NCI-H2029 (cell line): ENCODE data around the gene FLOT2.
"Not testable (repeated sequence)": the region's sequence is repeated elsewhere in the genome, so short reads cannot be mapped to it uniquely, and the experiment has no call there.

Experiments
- DNase-seq: peaks from one replicate; lab custom pipeline; 2025; lab: John Stamatoyannopoulos, UW

Gene FLOT2, protein sequence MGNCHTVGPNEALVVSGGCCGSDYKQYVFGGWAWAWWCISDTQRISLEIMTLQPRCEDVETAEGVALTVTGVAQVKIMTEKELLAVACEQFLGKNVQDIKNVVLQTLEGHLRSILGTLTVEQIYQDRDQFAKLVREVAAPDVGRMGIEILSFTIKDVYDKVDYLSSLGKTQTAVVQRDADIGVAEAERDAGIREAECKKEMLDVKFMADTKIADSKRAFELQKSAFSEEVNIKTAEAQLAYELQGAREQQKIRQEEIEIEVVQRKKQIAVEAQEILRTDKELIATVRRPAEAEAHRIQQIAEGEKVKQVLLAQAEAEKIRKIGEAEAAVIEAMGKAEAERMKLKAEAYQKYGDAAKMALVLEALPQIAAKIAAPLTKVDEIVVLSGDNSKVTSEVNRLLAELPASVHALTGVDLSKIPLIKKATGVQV

DNA sequence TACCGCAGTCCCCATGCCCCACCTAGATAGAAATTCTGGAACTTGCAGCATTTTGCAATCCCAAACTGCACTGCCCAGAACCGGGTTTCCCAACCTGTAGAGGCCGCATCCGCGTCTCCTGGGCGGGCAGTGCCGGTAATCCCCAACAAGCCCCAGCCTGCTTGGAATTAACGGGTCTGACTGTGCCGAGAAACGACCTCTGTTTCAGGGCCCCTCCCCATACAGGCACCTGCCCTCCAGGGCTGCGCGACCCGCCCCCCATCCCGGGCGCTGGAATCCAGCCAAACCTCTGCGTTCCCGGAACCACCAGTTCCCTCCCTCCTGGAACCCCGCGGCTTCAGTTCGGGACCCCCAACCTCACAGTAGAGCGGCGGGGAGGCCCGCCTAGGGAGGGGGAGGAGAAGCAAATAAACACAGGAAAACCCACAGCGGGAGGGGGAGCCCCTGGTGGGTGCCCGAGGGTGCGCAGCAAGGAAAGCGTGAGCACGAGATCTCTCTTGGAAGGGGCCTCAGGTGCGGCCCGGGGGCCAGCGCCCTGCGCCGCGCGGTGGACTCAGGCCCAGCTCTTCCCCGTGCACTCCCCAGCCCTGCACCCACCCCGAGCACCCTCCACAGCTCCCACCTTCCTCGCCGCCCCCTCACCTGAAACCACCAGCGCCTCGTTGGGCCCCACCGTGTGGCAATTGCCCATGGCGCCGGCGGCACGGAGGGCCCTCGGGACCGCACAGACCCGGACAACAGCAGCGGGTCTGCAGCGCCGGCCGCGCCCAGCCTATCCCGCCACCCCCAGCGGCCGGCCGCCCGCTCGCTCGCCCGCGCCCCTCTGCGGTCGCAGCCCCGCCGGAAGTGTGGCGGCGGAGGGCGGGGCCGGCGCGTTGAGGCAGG is at the start of gene FLOT2:
Gene FLOT2, minus strand, starts transcription at position 850 of the 885 bp plus-strand sequence. Its CDS starts 159 bp downstream, at position 691.
- DNase-seq: peak; percentile 5

- DNase-seq: no peak
These were observed 48.7 kb upstream of the FLOT2 start for GRCh38 chr17:28946239-28946638.

DNA sequence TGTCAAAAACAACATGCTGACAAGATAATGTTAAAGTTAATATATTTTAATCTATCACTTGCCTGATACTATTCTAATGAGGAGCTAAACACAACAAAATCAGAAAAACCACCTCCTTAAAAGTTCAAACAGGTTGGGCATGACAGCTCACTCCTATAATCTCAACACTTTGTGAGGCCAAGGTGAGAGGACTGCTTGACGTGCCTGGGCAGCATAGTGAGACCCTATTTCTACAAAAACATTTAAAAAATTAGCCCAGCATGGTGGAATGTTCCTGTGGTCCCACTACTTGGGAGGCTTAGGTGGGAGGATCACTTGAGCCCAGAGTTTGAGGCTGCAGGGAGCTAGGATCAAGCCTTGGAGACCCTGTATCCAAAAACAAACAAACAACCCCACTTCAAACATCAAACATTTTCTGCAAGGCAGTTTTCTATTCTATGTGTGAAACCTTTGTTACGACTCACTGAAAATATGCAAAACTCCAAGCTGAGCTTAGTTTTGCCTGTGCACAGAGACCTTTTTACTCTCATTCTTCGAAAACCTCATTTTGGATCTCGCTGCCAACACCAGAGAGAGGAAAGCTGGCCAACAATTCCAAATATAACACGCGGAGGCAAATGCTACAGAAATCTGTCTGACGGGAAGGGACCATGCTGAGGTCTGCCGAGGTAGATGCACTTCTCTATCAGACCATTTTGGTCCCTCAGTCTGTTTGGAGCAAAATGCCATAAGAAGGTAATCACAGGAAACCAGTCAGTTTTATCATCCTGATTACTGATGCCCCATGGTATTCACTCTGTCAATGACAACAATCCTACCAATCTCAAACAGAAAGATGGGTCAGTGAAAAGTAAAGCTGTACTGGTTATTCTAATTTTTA is 47.6 kb upstream of the FLOT2 start:
- DNase-seq: no peak

GRCh38 chr17:28944343-28944742 is 46.8 kb upstream of the FLOT2 start:
- no peak for DNase-seq

- no peak for DNase-seq
These were observed 45.4 kb upstream of the FLOT2 start for GRCh38 chr17:28942925-28943324.

DNA sequence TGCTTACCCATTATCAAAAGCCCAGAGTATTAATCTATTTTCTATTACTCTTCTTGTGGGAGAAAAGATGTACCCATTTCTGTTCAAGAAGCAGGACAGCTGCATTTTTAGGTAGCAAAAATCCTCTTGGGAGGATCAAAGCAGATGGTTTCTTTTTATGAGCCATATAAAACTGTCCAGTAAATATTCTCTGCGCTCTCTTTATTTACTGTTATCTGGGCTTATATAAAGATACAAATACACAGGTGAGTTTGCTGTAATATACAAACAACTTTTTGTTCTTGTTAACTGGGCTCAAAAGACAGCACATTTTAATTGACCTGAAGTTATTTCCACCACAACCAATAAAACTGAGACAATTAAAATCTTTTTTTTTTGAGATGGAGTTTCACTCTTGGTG is 43.7 kb upstream of the FLOT2 start:
- DNase-seq: no peak

DNA sequence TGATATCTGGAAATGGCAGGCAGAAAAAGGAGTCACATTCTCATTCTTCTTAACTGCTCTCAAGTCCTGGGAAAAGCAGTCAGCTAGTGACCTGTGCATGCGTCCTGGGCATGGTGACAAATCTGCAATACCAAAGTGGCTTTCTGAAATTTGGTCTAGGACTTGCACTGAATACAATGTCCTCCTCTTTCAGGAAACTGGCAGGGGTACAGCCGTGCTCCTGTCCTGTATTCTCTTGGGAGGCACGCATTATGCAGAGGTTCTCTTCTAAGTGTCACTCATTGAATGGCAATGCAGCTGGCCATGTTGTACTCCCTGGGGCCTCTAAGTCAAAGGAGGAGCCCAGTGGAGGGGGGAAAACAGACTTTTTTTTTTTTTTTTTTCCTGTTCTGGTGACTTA is 43.1 kb upstream of the FLOT2 start:
- no peak for DNase-seq

DNA sequence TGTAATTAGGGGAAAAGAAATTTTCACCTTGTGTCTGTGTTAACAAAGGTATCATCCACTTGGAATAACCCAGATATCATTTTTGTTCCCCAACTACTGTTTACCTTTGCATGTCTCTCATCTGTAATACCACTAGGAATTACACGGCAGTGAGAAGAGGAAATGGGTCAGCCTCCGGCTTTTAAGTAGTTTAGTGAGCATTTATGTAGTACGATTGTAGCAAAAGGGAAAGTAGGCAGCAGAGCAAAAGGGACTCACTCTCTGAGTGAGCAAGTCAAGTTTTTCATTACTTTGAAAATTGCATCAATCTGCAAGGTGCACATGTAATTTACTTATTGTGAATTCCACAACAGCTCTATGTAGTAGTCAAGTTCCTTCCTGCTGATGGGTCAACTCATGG is 42.6 kb upstream of the FLOT2 start:
- DNase-seq: no peak

DNA sequence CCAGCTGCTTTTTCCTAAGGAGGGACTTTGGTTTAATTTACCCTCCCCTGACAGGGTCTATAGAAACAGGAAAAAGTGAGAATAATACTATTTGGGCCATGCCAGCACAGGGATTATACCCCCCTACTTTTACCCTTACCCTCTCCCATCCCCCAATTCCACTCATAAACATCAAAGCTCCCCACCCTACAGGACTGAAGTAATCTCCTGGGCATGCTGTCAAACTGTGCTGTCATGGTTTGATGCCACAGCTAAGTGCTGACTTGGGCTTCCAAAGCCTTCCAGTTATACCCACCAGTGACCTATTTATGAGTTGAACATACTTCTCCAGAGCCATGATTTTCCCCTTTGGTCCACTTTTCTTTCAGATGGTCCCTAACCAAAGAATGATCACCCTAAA is 41.0 kb upstream of the FLOT2 start:
- DNase-seq: no peak

DNA sequence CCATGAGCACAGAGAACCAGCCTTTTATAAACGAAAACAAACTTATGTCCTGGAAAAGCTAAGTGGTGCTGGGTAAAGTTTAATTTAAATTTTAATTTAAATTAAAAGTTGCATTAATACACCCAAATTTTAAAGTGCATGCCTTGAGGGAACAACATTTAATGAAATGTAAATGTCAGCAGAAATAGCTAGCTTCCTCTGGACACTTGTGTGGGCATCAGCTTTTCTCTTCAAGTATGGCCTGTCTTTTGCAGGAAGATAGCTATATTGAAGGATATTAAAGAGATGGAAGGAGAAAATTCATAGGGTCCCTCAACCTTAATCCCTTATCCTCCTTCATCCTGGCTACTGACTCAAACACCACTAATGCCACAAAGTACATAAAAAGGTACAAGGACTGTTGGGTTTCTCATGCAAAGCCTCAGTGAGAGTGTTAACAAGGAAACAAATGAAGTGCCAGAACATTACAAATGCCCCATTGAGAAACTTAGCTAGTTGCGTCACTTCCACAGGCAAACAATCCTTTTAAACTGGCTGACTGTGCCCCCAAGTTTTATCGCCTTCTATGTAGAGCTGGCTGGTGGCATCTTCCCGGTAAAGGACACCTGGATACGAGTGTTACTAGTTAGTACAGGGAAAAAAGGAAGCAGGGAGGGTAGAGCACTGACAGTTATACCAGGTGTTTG is 39.7 kb upstream of the FLOT2 start:
- DNase-seq: no peak

DNA sequence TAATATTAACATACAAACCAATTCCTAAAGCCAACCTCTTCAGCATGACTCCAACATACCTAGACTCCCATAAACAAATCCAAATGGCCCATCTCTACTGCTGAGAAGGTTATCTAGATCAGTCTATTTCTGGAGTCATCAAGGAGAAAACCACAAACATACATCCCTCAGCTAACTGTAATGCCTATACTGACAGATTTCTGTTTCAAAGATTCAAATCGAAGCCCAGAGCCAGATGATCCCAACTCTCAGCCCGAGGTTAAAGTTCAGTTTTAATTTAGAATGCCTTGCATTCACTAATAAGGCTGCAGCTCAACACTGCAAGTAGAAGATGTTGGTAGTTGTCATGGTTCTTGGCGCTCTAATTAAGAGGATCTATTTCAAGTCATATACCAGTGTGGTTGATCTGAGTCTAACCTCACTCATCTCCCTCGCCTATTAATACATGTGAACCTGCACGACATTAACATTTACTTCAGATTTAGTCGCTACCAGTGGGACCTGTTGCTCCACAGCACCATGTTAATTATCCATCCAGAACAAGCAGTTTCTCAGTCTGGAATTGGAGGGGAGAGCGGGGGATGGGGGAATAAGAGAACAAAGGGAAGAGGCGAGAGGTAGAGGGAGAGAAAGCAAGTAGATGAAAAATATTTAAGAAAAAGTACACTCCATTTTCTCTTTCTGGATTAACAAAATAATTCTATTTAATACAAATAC is 38.4 kb upstream of the FLOT2 start:
- no peak for DNase-seq

DNA sequence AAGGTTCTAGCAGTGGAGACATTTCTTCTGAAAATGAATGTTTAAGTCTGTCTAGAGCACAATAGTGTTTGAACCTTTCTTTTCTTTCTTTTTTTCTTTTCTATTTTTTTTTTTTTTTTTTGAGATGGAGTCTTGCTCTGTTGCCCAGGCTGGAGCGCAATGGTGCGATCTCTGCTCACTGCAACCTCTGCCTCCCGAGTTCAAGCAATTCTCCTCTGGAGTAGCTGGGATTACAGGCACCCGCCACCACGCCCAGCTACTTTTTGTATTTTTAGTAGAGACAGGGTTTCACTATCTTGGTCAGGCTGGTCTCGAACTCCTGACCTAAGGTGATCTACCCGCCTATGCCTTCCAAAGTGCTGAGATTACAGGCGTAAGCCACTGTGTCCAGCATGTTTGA is 37.0 kb upstream of the FLOT2 start:
- DNase-seq: not testable (repeated sequence)

- DNase-seq: no peak
These were observed 32.3 kb upstream of the FLOT2 start for GRCh38 chr17:28929787-28930186.

DNA sequence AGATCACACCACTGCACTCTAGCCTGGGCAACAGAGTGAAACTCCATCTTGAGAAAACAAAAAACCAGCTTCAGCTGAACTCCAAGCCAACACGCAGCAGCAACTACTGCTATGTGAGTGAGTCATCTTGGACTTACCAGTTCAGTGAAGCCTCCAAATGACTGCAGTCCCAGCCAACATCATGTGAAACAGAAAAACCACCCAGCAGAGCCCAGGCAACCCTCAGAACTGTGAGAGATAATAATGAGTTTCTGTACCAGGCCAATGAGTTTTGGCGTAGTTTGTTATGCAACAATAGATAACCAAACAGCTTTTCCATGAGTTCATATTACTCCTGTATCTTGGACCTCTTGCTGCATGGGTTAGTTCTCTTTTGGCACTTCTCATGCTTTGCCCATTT is 30.5 kb upstream of the FLOT2 start:
- no peak for DNase-seq

DNA sequence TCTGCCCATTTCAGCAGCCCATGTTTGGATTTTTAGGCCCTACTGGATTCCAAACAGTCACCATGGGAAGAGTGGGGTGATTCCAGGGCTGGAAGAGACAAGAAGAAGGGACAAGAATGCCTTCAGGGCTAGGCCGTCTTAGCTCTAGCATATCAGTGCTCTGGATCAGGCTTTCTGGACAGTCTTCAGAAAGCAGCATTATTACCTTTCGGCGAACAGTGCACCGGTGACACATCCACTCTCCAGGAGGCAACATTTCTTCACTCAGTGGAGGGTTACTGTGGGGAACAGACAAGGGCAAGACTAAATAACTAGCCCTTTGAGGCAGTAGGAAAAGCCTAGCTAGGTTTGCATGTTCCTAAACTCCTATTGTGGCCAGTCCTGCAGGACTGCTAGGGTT is 29.3 kb upstream of the FLOT2 start:
- no peak for DNase-seq

DNA sequence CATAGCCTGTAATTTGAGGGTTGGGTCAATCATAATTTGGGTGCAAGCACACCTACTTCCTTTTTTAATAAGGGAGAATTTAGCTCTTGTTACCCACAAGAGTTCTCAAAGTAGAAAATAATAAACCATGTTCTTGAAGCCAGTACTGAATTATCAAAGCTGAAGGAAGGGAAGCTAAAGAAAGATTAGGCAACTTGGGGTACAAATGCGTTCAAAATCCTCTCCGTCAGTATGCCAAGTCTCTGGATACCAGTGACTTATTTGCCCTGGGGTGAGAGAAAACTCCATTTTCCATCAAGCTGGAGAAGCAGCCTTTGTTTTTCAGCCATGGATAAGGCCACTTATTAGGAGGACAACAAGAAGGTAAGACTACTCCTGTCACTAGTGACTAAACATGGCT is 28.8 kb upstream of the FLOT2 start:
- no peak for DNase-seq

GRCh38 chr17:28925912-28926365 is 28.4 kb upstream of the FLOT2 start:
- DNase-seq: peak; percentile 34

DNA sequence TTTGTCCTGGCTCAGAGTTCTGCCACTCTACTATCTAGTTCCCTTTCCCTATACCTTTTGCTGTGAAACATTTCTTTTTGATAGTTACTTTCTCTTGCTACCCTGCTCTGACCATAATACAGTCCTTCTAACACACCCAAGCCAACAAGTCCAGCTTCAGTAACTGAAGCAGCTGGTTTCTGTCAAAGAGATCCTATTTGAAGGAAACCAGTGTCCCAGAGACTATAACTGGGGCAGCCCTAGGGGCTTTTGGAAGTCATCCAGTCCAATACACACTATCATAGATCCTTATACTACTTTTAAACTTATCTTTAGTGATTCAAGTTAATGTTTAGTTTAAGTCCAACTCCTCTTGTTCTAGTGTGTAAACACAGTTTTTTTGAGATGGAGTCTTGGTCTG is 22.7 kb upstream of the FLOT2 start:
- DNase-seq: no peak

- DNase-seq: no peak
These were observed 20.8 kb upstream of the FLOT2 start for GRCh38 chr17:28918295-28918694.

- DNase-seq: no peak
These were observed 19.9 kb upstream of the FLOT2 start for GRCh38 chr17:28917465-28917864.

GRCh38 chr17:28917029-28917428 is 19.5 kb upstream of the FLOT2 start:
- DNase-seq: no peak
